HepG2 (cell line): ENCODE results near the gene VDR. TPM values are rescaled to one million over a fixed set of nuclear protein-coding genes. Genes with fewer than 3 reads are reported as not detected.

Experiments used
- ATAC-seq: fragments of 200-7000 bp; cut with Tn5 transposase; 3 replicates; pipeline ENCODE4 v1.9.1; 2020; ENCODE audit warnings: mild to moderate bottlenecking, moderate library complexity
- BruUV-seq: library from RNA; stranded (reverse); fragments of 400-500 nt; replicated peaks from 2 replicates; lab custom pipeline; 2021; lab: Mats Ljungman, UMichigan
- CTCF ChIA-PET: fragments of 300-600 bp; formaldehyde crosslinking; extraction: SDS; loops from one replicate; lab custom pipeline; 2021; ENCODE audit warnings: low total read pairs, inconsistent platforms, low intra/inter-chr PET ratio; lab: Yijun Ruan, JAX
- POLR2A ChIA-PET: fragments of 350-600 bp; sonication (Branson Sonifier 250); formaldehyde crosslinking; loops from one replicate; lab custom pipeline; 2020; ENCODE audit warnings: antibody characterized with exemption, inconsistent platforms; lab: Yijun Ruan, JAX
- DNase-seq: peaks from one replicate; pipeline ENCODE4 v3.0.0-alpha.2; 2015; ENCODE audit warnings: low spot score
- FAIRE-seq: peaks from 3 replicates; lab custom pipeline; 2011; peaks lifted over from hg19 to GRCh38; lab: Jason Lieb, UNC
- H2AFZ ChIP-seq: one replicate; pipeline ENCODE4 v1.6.1; 2011; ENCODE audit warnings: low read length, inconsistent platforms
- H3K27ac ChIP-seq: fragments of 300-600 bp; 3 replicates; pipeline ENCODE4 v1.8.0; 2011; ENCODE audit warnings: mixed run types, mild to moderate bottlenecking, mixed read lengths, low read length, inconsistent platforms; ENCODE audit not compliant: insufficient read depth; ENCODE audit errors: extremely low read length
- H3K27me3 ChIP-seq, 2 experiments: fragments of 200-600 bp in 1 of 2; 2 replicates in 1 of 2; 3 replicates in 1 of 2; pipeline versions ENCODE4 v1.6.0 to v1.8.0; 2011; ENCODE audit warnings: low read length in 2 of 2, mild to moderate bottlenecking in 2 of 2, moderate library complexity in 2 of 2, inconsistent platforms in 1 of 2; ENCODE audit not compliant: insufficient read depth in 2 of 2, control insufficient read depth in 1 of 2
- H3K36me3 ChIP-seq, 2 experiments: fragments of 200-600 bp in 1 of 2; replicated peaks in 1 of 2; 2 replicates in 1 of 2; 3 replicates in 1 of 2; pipeline versions ENCODE4 v1.5.1 to v1.8.0; 2011; ENCODE audit warnings: low read length in 2 of 2, inconsistent platforms in 1 of 2; ENCODE audit not compliant: insufficient read depth in 2 of 2, control insufficient read depth in 1 of 2
- H3K4me1 ChIP-seq: 2 replicates; pipeline ENCODE4 v1.5.1; 2012; ENCODE audit warnings: low read length, inconsistent platforms; ENCODE audit not compliant: insufficient read depth
- H3K4me2 ChIP-seq: 2 replicates; pipeline ENCODE4 v1.6.0; 2011; ENCODE audit warnings: low read depth, low read length, inconsistent platforms
- H3K4me3 ChIP-seq, 3 experiments: fragments of 200-600 bp in 1 of 3; sonication (generic), shearing (Covaris generic) in 1 of 3; replicated peaks in 1 of 3; 2 replicates each; pipeline ENCODE4 v1.5.1; 2011 to 2016; ENCODE audit warnings: low read length in 3 of 3, inconsistent platforms in 2 of 3, low read depth in 2 of 3, mild to moderate bottlenecking in 2 of 3, control low read depth in 1 of 3, mixed read lengths in 1 of 3; ENCODE audit not compliant: insufficient read depth in 1 of 3
- H3K79me2 ChIP-seq: one replicate; pipeline ENCODE4 v1.6.1; 2011; ENCODE audit warnings: low read length, inconsistent platforms; ENCODE audit not compliant: insufficient read depth
- H3K9ac ChIP-seq: 2 replicates; pipeline ENCODE4 v1.6.0; 2011; ENCODE audit warnings: mild to moderate bottlenecking, low read depth, low read length, inconsistent platforms; ENCODE audit not compliant: insufficient read depth
- H3K9me3 ChIP-seq: 2 replicates; pipeline ENCODE4 v1.5.1; 2012; ENCODE audit warnings: mild to moderate bottlenecking, low read length
- H4K20me1 ChIP-seq: 2 replicates; pipeline ENCODE4 v1.6.0; 2011; ENCODE audit warnings: inconsistent platforms, mild to moderate bottlenecking, low read length, moderate library complexity; ENCODE audit not compliant: insufficient read depth
- CEBPB ChIP-seq: IDR thresholded peaks from 2 replicates; pipeline ENCODE4 v1.6.1; 2011; ENCODE audit warnings: low read depth, low read length, improper control_type of control experiment, borderline replicate concordance
- MBD4 ChIP-seq: IDR thresholded peaks from 2 replicates; pipeline ENCODE4 v1.6.1; 2012; ENCODE audit warnings: low read length, inconsistent platforms, borderline replicate concordance
- TEAD3 ChIP-seq: optimal IDR thresholded peaks from 2 replicates; pipeline ENCODE3; 2016; ENCODE audit warnings: borderline replicate concordance
- ZNF224 ChIP-seq: sonication (generic); formaldehyde crosslinking; IDR thresholded peaks from 2 replicates; pipeline ENCODE4 v1.5.0; 2020; ENCODE audit warnings: mild to moderate bottlenecking, missing genetic modification reagents
- WGBS: methylation state at CpG from one replicate; pipeline ENCODE4 v1.1.6; 2017; ENCODE audit warnings: low lambda C conversion rate; 5-methylcytosine and 5-hydroxymethylcytosine counted together
- in situ Hi-C: cut with HindIII; loops from 2 replicates; pipeline ENCODE4 v1.10.0; 2017; ENCODE audit warnings: low pct_unique_long_range_greater_than_20kb; ENCODE audit not compliant: extremely low pct_ligation_motif_present
- intact Hi-C: fragments of 100-400 bp; cut with micrococcal nuclease; formaldehyde crosslinking; loops from one replicate; pipeline ENCODE4 v1.10.0; 2022; ENCODE audit not compliant: unreplicated experiment
- polyA plus RNA-seq, 8 experiments: library from polyadenylated mRNA; depleted of rRNA in 3 of 8; stranded (reverse) in 7 of 8; unstranded in 1 of 8; fragments of >200 nt; fragmentation: Illumina TruSeq in 4 of 8; extraction: Trizol in 4 of 8; gene quantifications; 2 replicates each; pipeline versions ENCODE4 v1.2.1 to v1.2.3, GENCODE V29; 2011 to 2016; ENCODE audit warnings: low read depth in 4 of 8, missing spikeins in 1 of 8, mixed read lengths in 1 of 8; ENCODE audit not compliant: insufficient read depth in 1 of 8
- total RNA-seq, 5 experiments: library from RNA; depleted of rRNA; stranded (reverse); fragments of >200 nt; fragmentation: Illumina TruSeq; extraction: Trizol; gene quantifications; 2 replicates each; pipeline ENCODE4 v1.2.3, GENCODE V29; 2016; ENCODE audit warnings: low read depth in 1 of 5

VDR gene
- total and polyA plus RNA-seq, 2 of the 13 experiments (the other 11 are each of a cell fraction or from before 2014, with no cell fraction given), result 0.08 to 0.33 TPM

DNA sequence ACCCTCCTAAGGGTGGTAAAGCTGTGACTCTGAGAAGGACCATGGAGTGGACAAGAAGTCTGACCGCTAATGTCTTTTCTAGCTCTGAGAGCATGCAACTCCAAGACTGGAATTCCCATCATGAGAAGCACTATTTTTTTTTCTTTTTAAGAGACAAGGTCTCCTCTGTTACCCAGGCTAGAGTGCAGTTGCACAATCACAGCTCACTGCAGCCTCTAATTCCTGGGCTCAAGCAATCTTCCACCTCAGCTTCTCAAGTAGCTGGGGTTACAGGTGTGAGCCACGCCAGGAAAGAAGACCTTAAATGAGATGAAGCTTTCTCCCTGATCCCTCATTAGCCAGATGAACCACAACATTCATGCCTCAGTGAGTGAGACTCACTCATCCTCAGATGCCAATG lies 19.2 kb downstream of the VDR start:
- no peak for FAIRE-seq
- CTCF ChIA-PET, result no interaction called here
- no peak for DNase-seq
- Histone ChIP-seq H3K4me1 (peaks cover 34% of the 10 kb centered on the region), H3K4me3 (no peak overlapping the region), H3K79me2 (no peaks in the 10 kb centered on the region), H3K9me3 (no peaks in the 10 kb centered on the region), H3K36me3 (no peaks in the 10 kb centered on the region), H3K27ac (no peak overlapping the region), H4K20me1 (no peaks in the 10 kb centered on the region)
- 57% methylated on average over 2 of the region's 2 CpGs for WGBS
- in situ Hi-C loops, result no loop called here
- no TSS peak for BruUV-seq
- POLR2A ChIA-PET, result no interaction called here
- TF ChIP-seq MBD4 (no peak), CEBPB (peak; percentile 71)
- TF ChIP-seq, all 625 proteins: peak for 1
- Histone ChIP-seq H3K27me3 (peaks cover 0 to 19% of the 10 kb centered on the region in 2 experiments; a peak in 2 of 5 replicates), H2AFZ (no peak overlapping the region), H3K4me2 (no peak overlapping the region), H3K9ac (no peak overlapping the region)
- intact Hi-C loops, result no loop called here
- no peak for ATAC-seq

DNA sequence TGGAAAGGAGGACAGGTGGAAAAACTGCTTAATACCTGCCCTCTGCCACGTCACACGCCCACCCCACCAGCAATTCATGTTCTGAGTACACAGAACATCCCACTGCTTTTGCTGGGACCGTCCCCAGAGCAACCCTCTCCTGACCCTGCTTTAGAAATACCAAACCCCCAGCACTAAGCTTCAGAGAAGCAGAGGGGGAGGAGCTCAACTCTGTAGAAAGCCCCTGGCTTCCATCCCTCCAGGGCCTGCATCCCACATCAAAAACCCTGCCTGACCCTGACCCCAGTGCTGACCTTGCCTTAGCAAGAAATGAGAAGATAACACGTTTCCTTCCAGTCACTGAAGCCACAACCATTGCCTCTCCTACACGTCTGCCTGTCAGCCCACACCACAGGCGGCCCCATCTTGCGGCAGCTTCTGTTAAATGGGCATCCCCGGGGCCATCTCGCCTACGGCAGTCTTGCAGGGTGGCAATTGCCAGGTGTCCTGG lies 19.7 kb downstream of the VDR start:
- no peak for ATAC-seq
- H3K79me2 ChIP-seq, result no peaks in the 10 kb centered on the region
- in situ Hi-C loops, result no loop called here
- no peak overlapping the region for H3K4me3 ChIP-seq
- H2AFZ ChIP-seq, result no peak overlapping the region
- no peak for FAIRE-seq
- BruUV-seq, result no TSS peak
- H3K9ac ChIP-seq, result no peak overlapping the region
- TF ChIP-seq ZNF224 (CRISPR knock-in tag), result no peak
- no peak for TF ChIP-seq TEAD3 (CRISPR knock-in tag)
- H3K4me2 ChIP-seq, result no peak overlapping the region
- 19% methylated on average over 10 of the region's 10 CpGs for WGBS
- ChIA-PET CTCF (no interaction called here), POLR2A (no interaction called here)
- intact Hi-C loops, result no loop called here
- DNase-seq, result no peak
- peaks cover 34% of the 10 kb centered on the region for H3K4me1 ChIP-seq
- H3K27me3 ChIP-seq, result peaks cover 0 to 19% of the 10 kb centered on the region in 2 experiments; a peak in 2 of 5 replicates
- no peaks in the 10 kb centered on the region for H3K9me3 ChIP-seq
- H3K36me3 ChIP-seq, result no peaks in the 10 kb centered on the region
- no peaks in the 10 kb centered on the region for H4K20me1 ChIP-seq
- no peak overlapping the region for H3K27ac ChIP-seq
